Kidney epithelial cell (primary cell): Measurements from ENCODE around the gene UBE2Q2. TPM values are rescaled to one million over a fixed set of nuclear protein-coding genes. Genes with fewer than 3 reads are reported as not detected.
"Not testable (repeated sequence)": the region's sequence is repeated elsewhere in the genome, so short reads cannot be mapped to it uniquely, and the experiment has no call there.

Source experiments
- DNase-seq: peaks from one replicate; pipeline ENCODE4 v3.0.0-alpha.2; 2010; ENCODE audit warnings: low read depth
- H3K27me3 ChIP-seq: 2 replicates; pipeline ENCODE4 v1.6.0; 2011; ENCODE audit warnings: low read length; ENCODE audit not compliant: control insufficient read depth, insufficient read depth
- H3K36me3 ChIP-seq: 2 replicates; pipeline ENCODE4 v1.5.1; 2011; ENCODE audit warnings: low read length; ENCODE audit not compliant: control insufficient read depth, insufficient read depth
- H3K4me3 ChIP-seq: 2 replicates; pipeline ENCODE4 v1.5.1; 2011; ENCODE audit warnings: low read depth, mild to moderate bottlenecking, control low read depth, low read length
- total RNA-seq: library from RNA; depleted of rRNA; stranded (reverse); fragments of >200 nt; gene quantifications from 2 replicates; pipeline ENCODE4 v1.2.3, GENCODE V29; 2015
- TF ChIP-seq, protein P1 (sequence below): IDR thresholded peaks from 2 replicates; pipeline ENCODE4 v1.5.1; 2011; ENCODE audit warnings: mild to moderate bottlenecking, moderate library complexity, low read length, control low read depth, inconsistent platforms; ENCODE audit not compliant: insufficient read depth, poor library complexity, severe bottlenecking

The UBE2Q2 gene
- total RNA-seq, 1 donor from 2014 or later = 39.3 TPM

DNA sequence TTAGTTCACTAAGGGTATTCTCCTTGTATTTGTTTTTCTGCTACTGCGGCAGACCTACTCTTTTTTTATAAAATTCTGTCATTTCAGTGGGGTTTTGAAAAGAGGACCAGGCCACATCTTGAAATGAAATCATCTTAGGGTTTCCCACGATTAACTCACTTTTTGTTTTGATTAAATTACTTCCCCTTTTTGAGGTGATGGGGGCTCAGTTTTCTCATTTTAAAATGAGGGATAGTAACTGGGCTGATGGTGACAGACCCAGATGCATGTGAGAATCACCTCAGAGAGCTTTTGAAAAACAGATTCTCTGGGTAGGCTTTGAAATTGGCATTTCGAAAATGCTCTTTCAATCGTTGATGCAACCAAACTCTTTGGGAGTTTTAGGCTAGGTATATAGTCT is 24.2 kb downstream of the UBE2Q2 start:
- H3K4me3 ChIP-seq = no peak overlapping the region
- no peaks in the 10 kb centered on the region for H3K27me3 ChIP-seq
- DNase-seq = no peak
- TF ChIP-seq, protein P1, sequence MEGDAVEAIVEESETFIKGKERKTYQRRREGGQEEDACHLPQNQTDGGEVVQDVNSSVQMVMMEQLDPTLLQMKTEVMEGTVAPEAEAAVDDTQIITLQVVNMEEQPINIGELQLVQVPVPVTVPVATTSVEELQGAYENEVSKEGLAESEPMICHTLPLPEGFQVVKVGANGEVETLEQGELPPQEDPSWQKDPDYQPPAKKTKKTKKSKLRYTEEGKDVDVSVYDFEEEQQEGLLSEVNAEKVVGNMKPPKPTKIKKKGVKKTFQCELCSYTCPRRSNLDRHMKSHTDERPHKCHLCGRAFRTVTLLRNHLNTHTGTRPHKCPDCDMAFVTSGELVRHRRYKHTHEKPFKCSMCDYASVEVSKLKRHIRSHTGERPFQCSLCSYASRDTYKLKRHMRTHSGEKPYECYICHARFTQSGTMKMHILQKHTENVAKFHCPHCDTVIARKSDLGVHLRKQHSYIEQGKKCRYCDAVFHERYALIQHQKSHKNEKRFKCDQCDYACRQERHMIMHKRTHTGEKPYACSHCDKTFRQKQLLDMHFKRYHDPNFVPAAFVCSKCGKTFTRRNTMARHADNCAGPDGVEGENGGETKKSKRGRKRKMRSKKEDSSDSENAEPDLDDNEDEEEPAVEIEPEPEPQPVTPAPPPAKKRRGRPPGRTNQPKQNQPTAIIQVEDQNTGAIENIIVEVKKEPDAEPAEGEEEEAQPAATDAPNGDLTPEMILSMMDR = no peak
- no peaks in the 10 kb centered on the region for H3K36me3 ChIP-seq

DNA sequence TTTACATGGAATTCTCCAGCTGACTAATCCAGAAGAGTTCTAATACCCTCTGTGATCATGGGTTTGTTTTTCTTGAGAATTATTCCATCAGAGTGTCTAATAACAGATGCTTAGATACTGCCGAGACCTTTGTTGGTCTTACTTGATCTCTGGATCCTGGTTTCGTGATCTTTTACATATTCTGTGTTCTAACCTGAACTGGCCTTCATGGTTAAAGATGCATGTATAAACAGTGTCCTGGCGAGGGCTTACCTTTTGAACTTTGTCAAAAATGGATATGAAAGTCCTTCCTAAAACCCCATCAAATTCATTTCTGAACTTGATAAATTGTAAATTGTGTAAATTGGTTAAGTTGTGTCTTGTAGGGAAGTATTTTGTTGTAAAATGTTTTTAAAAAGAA is 24.8 kb downstream of the UBE2Q2 start:
- H3K36me3 ChIP-seq = no peaks in the 10 kb centered on the region
- no peak for DNase-seq
- no peak overlapping the region for H3K4me3 ChIP-seq
- H3K27me3 ChIP-seq = no peaks in the 10 kb centered on the region
- TF ChIP-seq, protein P1 = no peak

DNA sequence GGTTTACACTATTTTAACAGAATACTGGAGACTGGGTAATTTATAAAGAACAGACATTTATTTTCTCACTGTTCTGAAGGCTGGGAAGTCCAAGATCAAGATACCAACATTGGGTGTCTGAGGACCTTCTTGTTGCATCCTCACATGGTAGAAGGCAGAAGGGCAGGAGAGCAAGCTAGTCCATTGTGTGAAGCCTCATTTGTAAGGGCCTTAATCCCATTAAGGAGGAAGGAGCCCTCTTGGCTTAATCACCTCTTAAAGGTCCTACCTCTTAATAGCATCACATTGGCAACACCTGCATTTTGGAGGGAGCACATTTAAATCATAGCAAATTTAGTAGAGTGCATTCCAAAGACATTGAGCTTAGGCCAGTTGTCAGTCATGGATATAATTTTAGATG is 26.2 kb downstream of the UBE2Q2 start:
- DNase-seq = no peak
- Histone ChIP-seq H3K36me3 (no peaks in the 10 kb centered on the region), H3K27me3 (no peaks in the 10 kb centered on the region), H3K4me3 (no peak overlapping the region)
- TF ChIP-seq, protein P1 = no peak

DNA sequence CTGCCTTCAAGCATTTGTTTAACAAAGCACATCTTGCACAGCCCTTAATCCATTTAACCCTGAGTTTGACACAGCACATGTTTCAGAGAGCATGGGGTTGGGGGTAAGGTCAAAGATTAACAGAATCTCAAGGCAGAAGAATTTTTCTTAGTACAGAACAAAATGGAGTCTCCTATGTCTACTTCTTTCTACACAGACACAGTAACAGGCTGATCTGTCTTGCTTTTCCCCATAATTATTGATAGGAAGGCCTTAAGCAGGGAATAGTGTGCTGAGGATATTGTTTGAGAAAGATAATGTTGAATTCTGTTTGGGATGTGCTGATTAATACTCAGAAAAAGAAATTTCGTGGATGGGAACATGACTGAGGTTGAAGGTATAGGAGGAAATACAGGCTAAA is 28.3 kb downstream of the UBE2Q2 start:
- not testable (repeated sequence) for H3K36me3 ChIP-seq, H3K27me3 ChIP-seq, DNase-seq, H3K4me3 ChIP-seq

DNA sequence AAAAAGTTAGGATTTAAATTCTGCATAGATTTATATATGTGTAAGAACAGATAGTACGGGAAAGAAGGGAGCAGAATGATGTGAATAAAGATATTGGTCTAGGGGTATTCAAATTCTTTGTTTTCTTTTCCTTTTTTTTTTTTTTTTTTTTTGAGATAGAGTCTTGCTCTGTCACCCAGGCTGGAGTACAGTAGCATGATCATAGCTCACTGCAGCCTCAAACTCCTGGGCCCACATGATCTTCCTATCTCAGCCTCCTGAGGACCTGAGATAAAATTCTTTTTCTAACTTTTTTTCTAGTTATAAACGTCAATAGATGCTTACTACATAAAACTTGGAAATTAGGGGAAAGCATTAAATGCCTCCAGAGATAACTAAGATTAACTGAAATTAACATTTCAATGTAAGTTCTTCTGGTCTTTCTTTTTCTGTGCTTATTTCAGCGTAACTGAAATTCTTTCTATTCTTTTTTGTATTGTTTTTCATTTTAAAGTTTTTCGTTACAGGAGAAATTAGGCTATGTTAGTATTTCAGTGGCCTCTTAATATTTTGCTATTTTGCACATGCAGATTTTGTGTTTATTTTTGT is 29.2 kb downstream of the UBE2Q2 start:
- DNase-seq = no peak
- H3K36me3 ChIP-seq = no peaks in the 10 kb centered on the region

DNA sequence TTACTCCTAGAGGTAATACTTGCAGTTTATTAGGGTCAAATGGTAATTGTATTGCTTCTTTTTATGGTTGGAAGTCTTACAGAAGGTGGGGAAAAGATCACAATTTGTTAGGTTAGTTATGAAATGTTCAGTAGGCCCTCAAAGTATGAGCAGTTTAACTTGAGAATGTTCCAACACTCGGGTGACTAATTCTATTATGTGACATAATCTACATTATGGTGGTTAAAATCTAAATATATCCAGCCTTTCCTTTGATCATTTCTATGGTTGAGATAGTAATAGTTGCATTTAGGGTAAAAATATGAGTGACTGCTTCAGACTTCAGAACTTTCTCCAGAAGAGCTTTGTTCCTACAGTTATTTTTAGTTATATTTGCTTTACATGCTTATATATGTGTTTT is 40.8 kb downstream of the UBE2Q2 start:
- Histone ChIP-seq H3K36me3 (no peaks in the 10 kb centered on the region), H3K4me3 (no peak overlapping the region), H3K27me3 (no peaks in the 10 kb centered on the region)
- TF ChIP-seq, protein P1 = no peak
- DNase-seq = no peak

More for the DNA sequence above, 29.2 kb downstream of the UBE2Q2 start:
- TF ChIP-seq, protein P1 = no peak
- H3K27me3 ChIP-seq = no peaks in the 10 kb centered on the region
- no peak overlapping the region for H3K4me3 ChIP-seq
